ENCODE results near the gene FARP2. TPM values are rescaled to one million over a fixed set of nuclear protein-coding genes. Genes with fewer than 3 reads are reported as not detected.
"Not testable (repeated sequence)": the region's sequence is repeated elsewhere in the genome, so short reads cannot be mapped to it uniquely, and the experiment has no call there.

FARP2 gene
- total RNA-seq, 1 donor from 2014 or later = 54.5 TPM

GRCh38 chr2:241412144-241412543 lies 56.1 kb downstream of the FARP2 start:
- Mint-ChIP-seq H3K4me1 (ENCODE audit: unreplicated experiment) (peaks cover 21% of the 10 kb centered on the region), H3K27me3 (ENCODE audit: unreplicated experiment) (no peaks in the 10 kb centered on the region), H3K36me3 (ENCODE audit: unreplicated experiment) (peaks cover 40% of the 10 kb centered on the region), H3K27ac (ENCODE audit: unreplicated experiment) (peak overlapping the region; percentile 95), H3K9me3 (ENCODE audit: unreplicated experiment) (no peaks in the 10 kb centered on the region), H3K4me3 (ENCODE audit: unreplicated experiment) (peak overlapping the region; percentile 12)
- TF ChIP-seq CTCF (IDR thresholded peaks at IDR 0.05) = no peak
- peak; percentile 88 for DNase-seq (ENCODE audit: extremely low spot score, unreplicated experiment)

GRCh38 chr2:241413501-241413900 lies 57.4 kb downstream of the FARP2 start:
- H3K4me3 Mint-ChIP-seq (ENCODE audit: unreplicated experiment); DNase-seq (ENCODE audit: extremely low spot score, unreplicated experiment); H3K27ac Mint-ChIP-seq (ENCODE audit: unreplicated experiment); H3K27me3 Mint-ChIP-seq (ENCODE audit: unreplicated experiment); H3K9me3 Mint-ChIP-seq (ENCODE audit: unreplicated experiment): not testable (repeated sequence)
- peaks cover 21% of the 10 kb centered on the region for H3K4me1 Mint-ChIP-seq (ENCODE audit: unreplicated experiment)
- H3K36me3 Mint-ChIP-seq (ENCODE audit: unreplicated experiment) = peaks cover 40% of the 10 kb centered on the region

GRCh38 chr2:241413929-241414580 lies 58.0 kb downstream of the FARP2 start:
- no peaks in the 10 kb centered on the region for H3K27me3 Mint-ChIP-seq (ENCODE audit: unreplicated experiment)
- peaks cover 21% of the 10 kb centered on the region for H3K4me1 Mint-ChIP-seq (ENCODE audit: unreplicated experiment)
- no peak for TF ChIP-seq CTCF (IDR thresholded peaks at IDR 0.05)
- no peaks in the 10 kb centered on the region for H3K9me3 Mint-ChIP-seq (ENCODE audit: unreplicated experiment)
- DNase-seq (ENCODE audit: extremely low spot score, unreplicated experiment) = no peak
- no peak overlapping the region for H3K27ac Mint-ChIP-seq (ENCODE audit: unreplicated experiment)
- H3K36me3 Mint-ChIP-seq (ENCODE audit: unreplicated experiment) = peaks cover 37% of the 10 kb centered on the region
- H3K4me3 Mint-ChIP-seq (ENCODE audit: unreplicated experiment) = no peak overlapping the region

GRCh38 chr2:241415196-241415595 lies 59.1 kb downstream of the FARP2 start:
- Mint-ChIP-seq H3K4me3 (ENCODE audit: unreplicated experiment) (no peak overlapping the region), H3K27me3 (ENCODE audit: unreplicated experiment) (no peaks in the 10 kb centered on the region), H3K9me3 (ENCODE audit: unreplicated experiment) (no peaks in the 10 kb centered on the region), H3K27ac (ENCODE audit: unreplicated experiment) (no peak overlapping the region), H3K36me3 (ENCODE audit: unreplicated experiment) (peaks cover 35% of the 10 kb centered on the region), H3K4me1 (ENCODE audit: unreplicated experiment) (peaks cover 19% of the 10 kb centered on the region)
- no peak for DNase-seq (ENCODE audit: extremely low spot score, unreplicated experiment)
- TF ChIP-seq CTCF (IDR thresholded peaks at IDR 0.05) = no peak

- DNase-seq (ENCODE audit: extremely low spot score, unreplicated experiment) = no peak
- Mint-ChIP-seq H3K9me3 (ENCODE audit: unreplicated experiment) (peaks cover 2% of the 10 kb centered on the region), H3K36me3 (ENCODE audit: unreplicated experiment) (peaks cover 38% of the 10 kb centered on the region), H3K4me3 (ENCODE audit: unreplicated experiment) (no peak overlapping the region), H3K27me3 (ENCODE audit: unreplicated experiment) (no peaks in the 10 kb centered on the region), H3K27ac (ENCODE audit: unreplicated experiment) (no peak overlapping the region), H3K4me1 (ENCODE audit: unreplicated experiment) (no peaks in the 10 kb centered on the region)
- no peak for TF ChIP-seq CTCF (IDR thresholded peaks at IDR 0.05)
Measured at GRCh38 chr2:241417626-241418025, 61.5 kb downstream of the FARP2 start.
